GM12878 (cell line): ENCODE results near the gene TBC1D22B. TPM values are rescaled to one million over a fixed set of nuclear protein-coding genes. Genes with fewer than 3 reads are reported as not detected.

Experiments used
- ATAC-seq: fragments of 200-7000 bp; cut with Tn5 transposase; 3 replicates; pipeline ENCODE4 v1.9.1; 2020; ENCODE audit warnings: mild to moderate bottlenecking, moderate library complexity
- BruUV-seq: library from RNA; stranded (reverse); fragments of 400-500 nt; replicated peaks from 2 replicates; lab custom pipeline; 2021; lab: Mats Ljungman, UMichigan
- CTCF ChIA-PET: fragments of 300-600 bp; sonication (Branson Sonifier 250); formaldehyde crosslinking; extraction: SDS; loops from one replicate; lab custom pipeline; 2021; ENCODE audit warnings: inconsistent platforms; lab: Yijun Ruan, JAX
- POLR2A ChIA-PET: fragments of 350-600 bp; formaldehyde crosslinking; extraction: SDS; loops from one replicate; lab custom pipeline; 2021; ENCODE audit warnings: inconsistent platforms; lab: Charles Lee
- RAD21 ChIA-PET: fragments of 300-600 bp; sonication (Branson Sonifier 250); formaldehyde crosslinking; loops from one replicate; lab custom pipeline; 2023; ENCODE audit warnings: antibody characterized with exemption; ENCODE audit not compliant: unreplicated experiment; lab: Charles Lee
- SMC1A ChIA-PET: fragments of 300-600 bp; sonication (Branson Sonifier 250); formaldehyde crosslinking; loops from one replicate; lab custom pipeline; 2023; ENCODE audit not compliant: unreplicated experiment, uncharacterized antibody; lab: Charles Lee
- DNase-seq: peaks from one replicate; pipeline ENCODE4 v3.0.0-alpha.2; 2011; ENCODE audit warnings: low read depth, low spot score
- FAIRE-seq: peaks from 3 replicates; lab custom pipeline; 2011; peaks lifted over from hg19 to GRCh38; lab: Jason Lieb, UNC
- H2AFZ ChIP-seq: 2 replicates; pipeline ENCODE4 v1.6.0; 2011; ENCODE audit warnings: low read depth, low read length, control low read depth; ENCODE audit not compliant: control insufficient read depth
- H3K27ac ChIP-seq: 2 replicates; pipeline ENCODE4 v1.5.1; 2011; ENCODE audit warnings: control low read depth; ENCODE audit not compliant: control insufficient read depth, insufficient read depth
- H3K27me3 ChIP-seq, 2 experiments: replicated peaks in 1 of 2; 2 replicates each; pipeline versions ENCODE4 v1.6.0 to v1.6.1; 2011; ENCODE audit warnings: low read length in 1 of 2; ENCODE audit not compliant: control insufficient read depth in 2 of 2, insufficient read depth in 2 of 2
- H3K36me3 ChIP-seq, 2 experiments: 2 replicates each; pipeline ENCODE4 v1.5.1; 2011; ENCODE audit warnings: low read length in 1 of 2; ENCODE audit not compliant: control insufficient read depth in 2 of 2, insufficient read depth in 2 of 2
- H3K4me1 ChIP-seq: 2 replicates; pipeline ENCODE4 v1.6.1; 2011; ENCODE audit warnings: mild to moderate bottlenecking, low read length, moderate library complexity, mixed read lengths; ENCODE audit not compliant: control insufficient read depth, insufficient read depth
- H3K4me2 ChIP-seq: 2 replicates; pipeline ENCODE4 v1.6.0; 2011; ENCODE audit warnings: control low read depth; ENCODE audit not compliant: control insufficient read depth, insufficient read depth
- H3K4me3 ChIP-seq: fragments of 200-600 bp; sonication (generic); 2 replicates; pipeline ENCODE4 v1.5.1; 2016
- H3K79me2 ChIP-seq: 2 replicates; pipeline ENCODE4 v1.6.0; 2011; ENCODE audit warnings: low read length; ENCODE audit not compliant: control insufficient read depth, insufficient read depth
- H3K9ac ChIP-seq: 2 replicates; pipeline ENCODE4 v1.8.0; 2011; ENCODE audit warnings: low read length, control low read depth, mixed read lengths; ENCODE audit not compliant: control insufficient read depth, insufficient read depth
- H3K9me3 ChIP-seq: replicated peaks from 3 replicates; pipeline ENCODE4 v1.5.1; 2011; ENCODE audit warnings: mild to moderate bottlenecking, low read length; ENCODE audit not compliant: control insufficient read depth, insufficient read depth
- H4K20me1 ChIP-seq: 2 replicates; pipeline ENCODE4 v1.6.0; 2011; ENCODE audit not compliant: control insufficient read depth, insufficient read depth
- ATF7 ChIP-seq: fragments of 450-650 bp; IDR thresholded peaks from 2 replicates; pipeline ENCODE4 v1.6.1; 2016; ENCODE audit warnings: low read depth, mild to moderate bottlenecking
- ETV6 ChIP-seq, 2 experiments: fragments of 450-650 bp in 1 of 2; IDR thresholded peaks in 1 of 2; conservative IDR thresholded peaks in 1 of 2; 2 replicates each; pipeline ENCODE4 v1.6.1; 2014; ENCODE audit warnings: antibody characterized with exemption in 1 of 2, borderline replicate concordance in 1 of 2, low read depth in 1 of 2, mild to moderate bottlenecking in 1 of 2, moderate library complexity in 1 of 2
- HCFC1 ChIP-seq: fragments of 150-350 bp; IDR thresholded peaks from 2 replicates; pipeline ENCODE4 v1.6.1; 2014; ENCODE audit warnings: low read length
- MEF2A ChIP-seq: IDR thresholded peaks from 2 replicates; pipeline ENCODE4 v1.6.1; 2011; ENCODE audit warnings: low read depth, mild to moderate bottlenecking, low read length, moderate library complexity; ENCODE audit not compliant: insufficient read depth
- MXI1 ChIP-seq: fragments of 150-350 bp; IDR thresholded peaks from 2 replicates; pipeline ENCODE4 v1.6.1; 2011; ENCODE audit warnings: low read depth, mild to moderate bottlenecking, inconsistent platforms, low read length, improper control_type of control experiment
- NR2C1 ChIP-seq: fragments of 450-650 bp; IDR thresholded peaks from 2 replicates; pipeline ENCODE4 v1.6.1; 2017; ENCODE audit warnings: antibody characterized with exemption, mild to moderate bottlenecking, moderate library complexity
- PML ChIP-seq: IDR thresholded peaks from 2 replicates; pipeline ENCODE4 v1.6.1; 2012; ENCODE audit warnings: low read length, inconsistent platforms
- RUNX3 ChIP-seq: IDR thresholded peaks from 2 replicates; pipeline ENCODE4 v1.6.1; 2012; ENCODE audit warnings: low read length, inconsistent platforms
- SP1 ChIP-seq: IDR thresholded peaks from one replicate; pipeline ENCODE4 v1.6.1; 2011; ENCODE audit warnings: low read depth, low read length
- SREBF1 ChIP-seq: IDR thresholded peaks from 2 replicates; pipeline ENCODE4 v1.6.1; 2012; ENCODE audit warnings: mild to moderate bottlenecking, low read length
- SRF ChIP-seq, 2 experiments: IDR thresholded peaks; 2 replicates each; pipeline ENCODE4 v1.6.1; 2011; ENCODE audit warnings: low read depth in 2 of 2, low read length in 2 of 2, mild to moderate bottlenecking in 1 of 2, moderate library complexity in 1 of 2
- ZNF207 ChIP-seq: fragments of 450-650 bp; IDR thresholded peaks from 2 replicates; pipeline ENCODE4 v1.6.1; 2014; ENCODE audit warnings: antibody characterized with exemption, mild to moderate bottlenecking, borderline replicate concordance
- ZSCAN29 ChIP-seq: fragments of 450-650 bp; IDR thresholded peaks from 2 replicates; pipeline ENCODE4 v1.6.1; 2017; ENCODE audit warnings: mild to moderate bottlenecking, moderate library complexity
- WGBS: methylation state at CpG from one replicate; pipeline ENCODE4 v1.1.6; 2016; ENCODE audit warnings: low lambda C conversion rate; ENCODE audit not compliant: insufficient replicate concordance, insufficient coverage; ENCODE audit errors: missing lambda C conversion rate; 5-methylcytosine and 5-hydroxymethylcytosine counted together
- in situ Hi-C: fragments of 300-500 bp; cut with MboI; formaldehyde crosslinking; loops from 9 replicates; pipeline ENCODE4 v1.14.3; 2018; ENCODE audit warnings: mixed read lengths
- intact Hi-C: fragments of 100-400 bp; cut with micrococcal nuclease; formaldehyde crosslinking; loops from one replicate; pipeline ENCODE4 v1.14.2; 2022; ENCODE audit not compliant: unreplicated experiment
- polyA plus RNA-seq, 11 experiments: library from polyadenylated mRNA; depleted of rRNA in 4 of 11; unstranded in 6 of 11; stranded (reverse) in 5 of 11; fragments of >200 nt; fragmentation: Nextera tagmentation in 4 of 11; fragmentation: Illumina TruSeq in 1 of 11; extraction: Ambion mirVana in 4 of 11; extraction: Trizol in 1 of 11; gene quantifications; 1 replicate in 1 of 11; 2 replicates in 10 of 11; pipeline versions ENCODE4 v1.2.1 to v1.2.3, GENCODE V29; 2011 to 2016; ENCODE audit warnings: inconsistent platforms in 2 of 11, missing spikeins in 2 of 11, low read depth in 1 of 11
- total RNA-seq, 4 experiments: library from RNA; depleted of rRNA in 3 of 4; stranded (reverse); fragments of >200 nt in 3 of 4; fragmentation: Illumina TruSeq in 1 of 4; extraction: Trizol in 1 of 4; gene quantifications; 2 replicates each; pipeline versions ENCODE4 v1.2.1 to v1.2.3, GENCODE V29; 2013 to 2021
- TF ChIP-seq, protein P1 (sequence below): fragments of 450-650 bp; IDR thresholded peaks from 2 replicates; pipeline ENCODE4 v1.6.1; 2017; ENCODE audit warnings: borderline replicate concordance

Gene TBC1D22B
- total and polyA plus RNA-seq, 10 of the 15 experiments (the other 5 are each of a cell fraction or from before 2014, with no cell fraction given) = 3.4 to 18.7 (median 14.1) TPM

DNA sequence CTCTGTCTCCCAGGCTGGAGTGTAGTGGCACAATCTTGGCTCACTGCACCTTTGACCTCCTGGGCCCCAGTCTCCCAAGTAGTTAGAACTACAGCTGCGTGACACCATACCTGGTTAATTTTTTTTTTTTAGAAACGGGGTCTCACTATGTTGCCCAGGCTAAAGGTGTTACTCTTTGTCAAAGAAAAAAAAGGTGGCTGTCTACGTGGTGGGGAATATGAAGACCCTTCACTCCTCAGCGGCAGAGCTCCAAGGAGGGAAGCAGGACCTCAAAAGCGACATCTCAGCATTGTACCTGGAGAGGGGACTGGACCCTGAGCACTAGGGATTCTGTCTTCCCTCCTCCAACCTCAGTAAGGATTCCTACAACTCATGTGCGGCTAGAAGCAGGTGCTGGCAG is 16.4 kb upstream of the TBC1D22B start:
- ChIA-PET POLR2A (interaction anchor here (0.6 to 0.7 kb wide), 4 partner anchors 15 to 1680 kb away, joined by 4 to 6 read pairs (median 5); no protein-coding TSS in a partner anchor), SMC1A (no interaction called here), RAD21 (interaction anchor here (0.6 kb wide), 1 partner anchor 12 kb away, joined by 6 read pairs; no protein-coding TSS in a partner anchor), CTCF (interaction anchor here (0.7 kb wide), 1 partner anchor 193 kb away, joined by 4 read pairs; no protein-coding TSS in a partner anchor)
- Histone ChIP-seq H3K27me3 (no peaks in the 10 kb centered on the region), H3K79me2 (no peaks in the 10 kb centered on the region), H3K36me3 (no peaks in the 10 kb centered on the region), H3K9ac (no peak overlapping the region), H3K27ac (no peak overlapping the region), H3K4me2 (no peak overlapping the region), H3K4me1 (peaks cover 9% of the 10 kb centered on the region; the same call in 1 of the 2 replicates), H4K20me1 (no peaks in the 10 kb centered on the region), H3K9me3 (no peaks in the 10 kb centered on the region), H3K4me3 (no peak overlapping the region), H2AFZ (no peak overlapping the region)
- intact Hi-C loops (no loop called here), in situ Hi-C loops (no loop called here)
- BruUV-seq = no TSS peak
- DNase-seq = no peak
- no peak for ATAC-seq
- WGBS = 77% methylated on average over 6 of the region's 6 CpGs
- TF ChIP-seq SREBF1 (no peak), SP1 (no peak), RUNX3 (no peak), MEF2A (no peak), ZNF207 (no peak), SRF (IDR thresholded peaks at IDR 0.05; ENCODE audit: low read depth in 2 of 2, low read length in 2 of 2) (no peak), HCFC1 (no peak), PML (no peak), NR2C1 (no peak), MXI1 (no peak), ATF7 (no peak), ZSCAN29 (no peak), ETV6 (conservative IDR thresholded peaks at IDR 0.05 in 1 of 2, IDR thresholded peaks at IDR 0.05 in 1 of 2; ENCODE audit: borderline replicate concordance in 1 of 2, low read depth in 1 of 2) (no peak)
- TF ChIP-seq, protein P1, sequence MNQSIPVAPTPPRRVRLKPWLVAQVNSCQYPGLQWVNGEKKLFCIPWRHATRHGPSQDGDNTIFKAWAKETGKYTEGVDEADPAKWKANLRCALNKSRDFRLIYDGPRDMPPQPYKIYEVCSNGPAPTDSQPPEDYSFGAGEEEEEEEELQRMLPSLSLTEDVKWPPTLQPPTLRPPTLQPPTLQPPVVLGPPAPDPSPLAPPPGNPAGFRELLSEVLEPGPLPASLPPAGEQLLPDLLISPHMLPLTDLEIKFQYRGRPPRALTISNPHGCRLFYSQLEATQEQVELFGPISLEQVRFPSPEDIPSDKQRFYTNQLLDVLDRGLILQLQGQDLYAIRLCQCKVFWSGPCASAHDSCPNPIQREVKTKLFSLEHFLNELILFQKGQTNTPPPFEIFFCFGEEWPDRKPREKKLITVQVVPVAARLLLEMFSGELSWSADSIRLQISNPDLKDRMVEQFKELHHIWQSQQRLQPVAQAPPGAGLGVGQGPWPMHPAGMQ = no peak
- FAIRE-seq = no peak
